HepG2 (cell line): ENCODE results near the gene CCNYL1. TPM values are rescaled to one million over a fixed set of nuclear protein-coding genes. Genes with fewer than 3 reads are reported as not detected.

Experiments
- ARID5B ChIP-seq: IDR thresholded peaks from 2 replicates; pipeline ENCODE4 v1.4.0; 2020; ENCODE audit warnings: mild to moderate bottlenecking, missing genetic modification reagents
- BORCS8-MEF2B ChIP-seq: sonication (generic); formaldehyde crosslinking; IDR thresholded peaks from 2 replicates; pipeline ENCODE4 v1.8.0; 2022; ENCODE audit warnings: mild to moderate bottlenecking, missing genetic modification reagents
- CREB1 ChIP-seq, 2 experiments: fragments of 450-650 bp in 1 of 2; IDR thresholded peaks; 2 replicates each; pipeline ENCODE4 v1.6.1; 2016 to 2017; ENCODE audit warnings: control low read depth in 1 of 2, mild to moderate bottlenecking in 1 of 2, missing compliant biosample characterization in 1 of 2, missing genetic modification characterization in 1 of 2
- CREM ChIP-seq, 2 experiments: sonication (generic) in 1 of 2; formaldehyde crosslinking in 1 of 2; IDR thresholded peaks; 2 replicates each; pipeline versions ENCODE4 v1.4.0 to v1.6.1; 2016 to 2020; ENCODE audit warnings: antibody characterized with exemption in 1 of 2, mild to moderate bottlenecking in 1 of 2, missing genetic modification reagents in 1 of 2
- FOXP1 ChIP-seq, 2 experiments: fragments of 450-650 bp in 1 of 2; IDR thresholded peaks; 2 replicates each; pipeline ENCODE4 v1.6.1; 2017 to 2018; ENCODE audit warnings: antibody characterized with exemption in 1 of 2
- GABPB1 ChIP-seq: IDR thresholded peaks from 2 replicates; pipeline ENCODE4 v1.6.1; 2016; ENCODE audit warnings: mild to moderate bottlenecking, missing genetic modification reagents, moderate library complexity, missing compliant biosample characterization
- GFI1 ChIP-seq: sonication (generic); formaldehyde crosslinking; IDR thresholded peaks from 2 replicates; pipeline ENCODE4 v1.5.0; 2020; ENCODE audit warnings: missing genetic modification reagents, mild to moderate bottlenecking, borderline replicate concordance
- HNF1A ChIP-seq, 2 experiments: sonication (generic) in 1 of 2; formaldehyde crosslinking in 1 of 2; IDR thresholded peaks; 2 replicates each; pipeline versions ENCODE4 v1.4.0 to v1.6.1; 2016 to 2020; ENCODE audit warnings: borderline replicate concordance in 1 of 2, low read depth in 1 of 2, mild to moderate bottlenecking in 1 of 2, missing genetic modification reagents in 1 of 2
- KAT8 ChIP-seq: IDR thresholded peaks from 2 replicates; pipeline ENCODE4 v1.6.1; 2016; ENCODE audit warnings: missing genetic modification reagents, missing compliant biosample characterization
- KDM1A ChIP-seq: IDR thresholded peaks from 2 replicates; pipeline ENCODE4 v1.6.1; 2016; ENCODE audit warnings: missing compliant biosample characterization
- MXI1 ChIP-seq: IDR thresholded peaks from 3 replicates; pipeline ENCODE4 v1.6.1; 2012; ENCODE audit warnings: low read depth, low read length, inconsistent platforms, borderline replicate concordance
- NR2F1 ChIP-seq, 2 experiments: fragments of 450-650 bp in 1 of 2; formaldehyde crosslinking in 1 of 2; IDR thresholded peaks; 2 replicates each; pipeline versions ENCODE4 v1.5.0 to v1.6.1; 2016 to 2020; ENCODE audit warnings: mild to moderate bottlenecking in 1 of 2, missing compliant biosample characterization in 1 of 2, missing genetic modification reagents in 1 of 2, moderate library complexity in 1 of 2
- TRIM24 ChIP-seq: sonication (generic); formaldehyde crosslinking; IDR thresholded peaks from 2 replicates; pipeline ENCODE4 v1.8.0; 2022; ENCODE audit warnings: mild to moderate bottlenecking, missing genetic modification reagents
- ZNF414 ChIP-seq: sonication (generic); formaldehyde crosslinking; IDR thresholded peaks from 2 replicates; pipeline ENCODE4 v1.5.0; 2020; ENCODE audit warnings: missing genetic modification reagents
- ZNF569 ChIP-seq: sonication (generic); formaldehyde crosslinking; IDR thresholded peaks from 2 replicates; pipeline ENCODE4 v1.5.0; 2020; ENCODE audit warnings: mild to moderate bottlenecking, missing genetic modification reagents, moderate library complexity, borderline replicate concordance
- polyA plus RNA-seq, 8 experiments: library from polyadenylated mRNA; depleted of rRNA in 3 of 8; stranded (reverse) in 7 of 8; unstranded in 1 of 8; fragments of >200 nt; fragmentation: Illumina TruSeq in 4 of 8; extraction: Trizol in 4 of 8; gene quantifications; 2 replicates each; pipeline versions ENCODE4 v1.2.1 to v1.2.3, GENCODE V29; 2011 to 2016; ENCODE audit warnings: low read depth in 4 of 8, missing spikeins in 1 of 8, mixed read lengths in 1 of 8; ENCODE audit not compliant: insufficient read depth in 1 of 8
- total RNA-seq, 5 experiments: library from RNA; depleted of rRNA; stranded (reverse); fragments of >200 nt; fragmentation: Illumina TruSeq; extraction: Trizol; gene quantifications; 2 replicates each; pipeline ENCODE4 v1.2.3, GENCODE V29; 2016; ENCODE audit warnings: low read depth in 1 of 5
- TF ChIP-seq, protein P1 (sequence below): IDR thresholded peaks from 2 replicates; pipeline ENCODE4 v1.6.1; 2018; ENCODE audit warnings: missing genetic modification reagents, mild to moderate bottlenecking, missing compliant biosample characterization

CCNYL1 gene
- total and polyA plus RNA-seq, 2 of the 13 experiments (the other 11 are each of a cell fraction or from before 2014, with no cell fraction given) = 12.5 to 16.2 TPM

GRCh38 chr2:207747653-207748560 lies 36.5 kb downstream of the CCNYL1 start (continued):
- TF ChIP-seq KDM1A (CRISPR knock-in tag) = peak; percentile 44; the same call in 1 of the 2 replicates
- no peak for TF ChIP-seq CREB1 (IDR thresholded peaks at IDR 0.05)
- peak; percentile 63; the same call in 1 of the 2 replicates for TF ChIP-seq CREB1 (CRISPR knock-in tag; IDR thresholded peaks at IDR 0.05)
- TF ChIP-seq TRIM24 (CRISPR knock-in tag) = no peak
- peak in 1 of 2 experiments; percentile 65; a peak in 2 of 4 replicates for TF ChIP-seq NR2F1 (CRISPR knock-in tag; IDR thresholded peaks at IDR 0.05)
- TF ChIP-seq HNF1A (IDR thresholded peaks at IDR 0.05; ENCODE audit: low read depth) = peak; percentile 41; the same call in 1 of the 2 replicates
- TF ChIP-seq HNF1A (CRISPR knock-in tag; IDR thresholded peaks at IDR 0.05; ENCODE audit: borderline replicate concordance) = no peak
- TF ChIP-seq GABPB1 = 0 out of 2 replicates have a peak, but pooled peaks have one; percentile 6
- TF ChIP-seq MXI1 = peak; percentile 18; the same call in 1 of the 3 replicates
- no peak for TF ChIP-seq ZNF569 (CRISPR knock-in tag)
- TF ChIP-seq, protein P1, sequence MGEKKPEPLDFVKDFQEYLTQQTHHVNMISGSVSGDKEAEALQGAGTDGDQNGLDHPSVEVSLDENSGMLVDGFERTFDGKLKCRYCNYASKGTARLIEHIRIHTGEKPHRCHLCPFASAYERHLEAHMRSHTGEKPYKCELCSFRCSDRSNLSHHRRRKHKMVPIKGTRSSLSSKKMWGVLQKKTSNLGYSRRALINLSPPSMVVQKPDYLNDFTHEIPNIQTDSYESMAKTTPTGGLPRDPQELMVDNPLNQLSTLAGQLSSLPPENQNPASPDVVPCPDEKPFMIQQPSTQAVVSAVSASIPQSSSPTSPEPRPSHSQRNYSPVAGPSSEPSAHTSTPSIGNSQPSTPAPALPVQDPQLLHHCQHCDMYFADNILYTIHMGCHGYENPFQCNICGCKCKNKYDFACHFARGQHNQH = peak; percentile 53; the same call in 1 of the 2 replicates
- peak; percentile 34; the same call in 1 of the 2 replicates for TF ChIP-seq KAT8 (CRISPR knock-in tag)
- TF ChIP-seq FOXP1 (IDR thresholded peaks at IDR 0.05) = no peak
- peak; percentile 47 for TF ChIP-seq FOXP1 (CRISPR knock-in tag; IDR thresholded peaks at IDR 0.05)
- peak; percentile 93 for TF ChIP-seq ARID5B (CRISPR knock-in tag)
- no peak for TF ChIP-seq BORCS8-MEF2B (CRISPR knock-in tag)
- TF ChIP-seq CREM (IDR thresholded peaks at IDR 0.05) = peak; percentile 75
- TF ChIP-seq CREM (CRISPR knock-in tag; IDR thresholded peaks at IDR 0.05) = no peak
- no peak for TF ChIP-seq ZNF414 (CRISPR knock-in tag)
- TF ChIP-seq GFI1 (CRISPR knock-in tag) = 0 out of 2 replicates have a peak, but pooled peaks have one; percentile 25
